ENCODE measurements around the gene LRWD1. TPM values are rescaled to one million over a fixed set of nuclear protein-coding genes. Genes with fewer than 3 reads are reported as not detected.

The LRWD1 gene
- total and polyA plus RNA-seq, 2 experiments from 2014 or later, result 16.0 to 17.8 TPM

Small RNA genes lying within 50 kb of the gene (microRNA-seq; reads per million reads assigned to microRNA genes)
- gene MIR4467 (not detected), gene MIR5090 (8.0 reads per million, percentile 20 among the genes with 10 or more reads in this experiment)

Other genes starting within 250 kb of the LRWD1 start
- gene SH2B2, start 178.1 kb upstream of the LRWD1 start, total RNA-seq, result 3.2 and 3.8 TPM in 2 replicates
- gene SH2B2, start 178.1 kb upstream of the LRWD1 start, polyA plus RNA-seq, result 6.7 and 7.1 TPM in 2 replicates
- not detected in 2 replicates for gene SPDYE6, start 108.5 kb upstream of the LRWD1 start, total RNA-seq
- 0.68 and 1.0 TPM in 2 replicates for gene SPDYE6, start 108.5 kb upstream of the LRWD1 start, polyA plus RNA-seq
- gene PRKRIP1, start 68.6 kb upstream of the LRWD1 start, total RNA-seq, result 32.0 and 33.8 TPM in 2 replicates
- 44.6 and 61.6 TPM in 2 replicates for gene PRKRIP1, start 68.6 kb upstream of the LRWD1 start, polyA plus RNA-seq
- 25.9 and 33.6 TPM in 2 replicates for gene ORAI2, start 31.4 kb upstream of the LRWD1 start, total RNA-seq
- 32.3 and 41.9 TPM in 2 replicates for gene ORAI2, start 31.4 kb upstream of the LRWD1 start, polyA plus RNA-seq
- gene ALKBH4, start 121 bp upstream of the LRWD1 start, total RNA-seq, result 10.1 and 13.3 TPM in 2 replicates
- 15.8 TPM in 2 replicates for gene ALKBH4, start 121 bp upstream of the LRWD1 start, polyA plus RNA-seq
- gene POLR2J, start 13.9 kb downstream of the LRWD1 start, total RNA-seq, result 16.3 and 22.4 TPM in 2 replicates
- gene POLR2J, start 13.9 kb downstream of the LRWD1 start, polyA plus RNA-seq, result 77.4 and 83.2 TPM in 2 replicates
- gene RASA4B, start 52.8 kb downstream of the LRWD1 start, total RNA-seq, result 0.52 and 3.2 TPM in 2 replicates
- 7.3 and 9.3 TPM in 2 replicates for gene RASA4B, start 52.8 kb downstream of the LRWD1 start, polyA plus RNA-seq
- gene UPK3BL2, start 78.7 kb downstream of the LRWD1 start, total RNA-seq, result 0.48 and 1.8 TPM in 2 replicates
- 9.6 and 13.6 TPM in 2 replicates for gene UPK3BL2, start 78.7 kb downstream of the LRWD1 start, polyA plus RNA-seq
- gene SPDYE2, start 86.2 kb downstream of the LRWD1 start, total RNA-seq, result not detected in 2 replicates
- 2.4 and 3.7 TPM in 2 replicates for gene SPDYE2, start 86.2 kb downstream of the LRWD1 start, polyA plus RNA-seq
- 4.7 and 6.4 TPM in 2 replicates for gene POLR2J3, start 107.6 kb downstream of the LRWD1 start, total RNA-seq
- gene POLR2J3, start 107.6 kb downstream of the LRWD1 start, polyA plus RNA-seq, result 53.8 and 70.3 TPM in 2 replicates
- 10.5 and 13.6 TPM in 2 replicates for gene RASA4, start 151.8 kb downstream of the LRWD1 start, total RNA-seq
- gene RASA4, start 151.8 kb downstream of the LRWD1 start, polyA plus RNA-seq, result 13.7 and 16.2 TPM in 2 replicates
- 20.3 and 31.7 TPM in 2 replicates for gene UPK3BL1, start 177.8 kb downstream of the LRWD1 start, total RNA-seq
- 32.2 and 33.0 TPM in 2 replicates for gene UPK3BL1, start 177.8 kb downstream of the LRWD1 start, polyA plus RNA-seq
- not detected in 2 replicates for gene SPDYE2B, start 185.3 kb downstream of the LRWD1 start, total RNA-seq
- gene SPDYE2B, start 185.3 kb downstream of the LRWD1 start, polyA plus RNA-seq, result not detected in 2 replicates
- 1.6 TPM in 2 replicates for gene POLR2J2, start 206.7 kb downstream of the LRWD1 start, total RNA-seq
- gene POLR2J2, start 206.7 kb downstream of the LRWD1 start, polyA plus RNA-seq, result 3.5 and 8.7 TPM in 2 replicates